Liver (tissue), 9 donors: Measurements from ENCODE around the gene LATS2. TPM values are rescaled to one million over a fixed set of nuclear protein-coding genes. Genes with fewer than 3 reads are reported as not detected.

Experiments
- DNase-seq: peaks from one replicate; pipeline ENCODE4 v3.0.0-alpha.2; 2017; ENCODE audit warnings: low spot score
- H3K27ac ChIP-seq, 2 donors: one replicate each; pipeline ENCODE4 v1.7.0; 2013; ENCODE audit warnings: inconsistent platforms in 2 of 2, low read length in 2 of 2, control low read depth in 1 of 2, low read depth in 1 of 2, mild to moderate bottlenecking in 1 of 2
- H3K27me3 ChIP-seq, 4 donors: one replicate each; pipeline versions ENCODE4 v1.6.1 to v1.7.0; 2013; ENCODE audit warnings: low read length in 3 of 4, inconsistent platforms in 1 of 4, mild to moderate bottlenecking in 1 of 4, moderate library complexity in 1 of 4; ENCODE audit not compliant: control insufficient read depth in 4 of 4, insufficient read depth in 4 of 4
- H3K36me3 ChIP-seq, 4 donors: one replicate each; pipeline versions ENCODE4 v1.6.1 to v1.7.0; 2013; ENCODE audit warnings: low read length in 3 of 4, mild to moderate bottlenecking in 3 of 4, low read depth in 1 of 4, moderate library complexity in 1 of 4; ENCODE audit not compliant: control insufficient read depth in 4 of 4, insufficient read depth in 3 of 4
- H3K4me1 ChIP-seq, 4 donors: one replicate each; pipeline versions ENCODE4 v1.6.1 to v1.7.0; 2013; ENCODE audit warnings: low read length in 3 of 4, mild to moderate bottlenecking in 3 of 4, moderate library complexity in 1 of 4; ENCODE audit not compliant: control insufficient read depth in 4 of 4, insufficient read depth in 4 of 4
- H3K4me3 ChIP-seq, 3 donors: one replicate each; pipeline versions ENCODE4 v1.6.1 to v1.7.0; 2013; ENCODE audit warnings: low read length in 3 of 3, control low read depth in 1 of 3, low read depth in 1 of 3, mild to moderate bottlenecking in 1 of 3
- H3K9ac ChIP-seq, 2 donors: one replicate each; pipeline ENCODE4 v1.7.0; 2013; ENCODE audit warnings: low read length in 2 of 2, mild to moderate bottlenecking in 2 of 2, moderate library complexity in 2 of 2, control low read depth in 1 of 2, low read depth in 1 of 2
- H3K9me3 ChIP-seq, 4 donors: one replicate each; pipeline versions ENCODE4 v1.6.1 to v1.7.0; 2013; ENCODE audit warnings: low read length in 3 of 4; ENCODE audit not compliant: control insufficient read depth in 4 of 4
- EGR1 ChIP-seq, 2 donors: IDR thresholded peaks; 2 replicates each; pipeline ENCODE4 v1.6.1; 2016 to 2018; ENCODE audit warnings: antibody characterized with exemption in 2 of 2, low read depth in 2 of 2
- FOXA1 ChIP-seq: IDR thresholded peaks from 2 replicates; pipeline ENCODE4 v1.6.1; 2016; ENCODE audit warnings: antibody characterized with exemption
- FOXA2 ChIP-seq: IDR thresholded peaks from 2 replicates; pipeline ENCODE4 v1.6.1; 2016; ENCODE audit warnings: antibody characterized with exemption
- GABPA ChIP-seq, 2 donors: IDR thresholded peaks in 1 of 2; conservative IDR thresholded peaks in 1 of 2; 2 replicates each; pipeline ENCODE4 v1.6.1; 2016; ENCODE audit warnings: antibody characterized with exemption in 2 of 2, mild to moderate bottlenecking in 1 of 2, moderate library complexity in 1 of 2
- HNF4A ChIP-seq, 2 donors: conservative IDR thresholded peaks; 2 replicates each; pipeline ENCODE4 v1.6.1; 2016; ENCODE audit warnings: antibody characterized with exemption in 2 of 2, mild to moderate bottlenecking in 2 of 2
- HNF4G ChIP-seq: IDR thresholded peaks from 2 replicates; pipeline ENCODE4 v1.6.1; 2016; ENCODE audit warnings: antibody characterized with exemption
- JUND ChIP-seq, 2 donors: IDR thresholded peaks; 2 replicates each; pipeline ENCODE4 v1.6.1; 2016; ENCODE audit warnings: antibody characterized with exemption in 2 of 2
- MAX ChIP-seq: IDR thresholded peaks from 2 replicates; pipeline ENCODE4 v1.6.1; 2016; ENCODE audit warnings: antibody characterized with exemption
- NR2F2 ChIP-seq: IDR thresholded peaks from 2 replicates; pipeline ENCODE4 v1.6.1; 2016; ENCODE audit warnings: antibody characterized with exemption
- RAD21 ChIP-seq, 2 donors: IDR thresholded peaks; 2 replicates each; pipeline ENCODE4 v1.6.1; 2016; ENCODE audit warnings: antibody characterized with exemption in 2 of 2, mild to moderate bottlenecking in 2 of 2
- REST ChIP-seq: IDR thresholded peaks from 2 replicates; pipeline ENCODE4 v1.6.1; 2016; ENCODE audit warnings: antibody characterized with exemption, mild to moderate bottlenecking
- RXRA ChIP-seq, 2 donors: IDR thresholded peaks; 2 replicates each; pipeline ENCODE4 v1.6.1; 2017 to 2018; ENCODE audit warnings: antibody characterized with exemption in 2 of 2, mild to moderate bottlenecking in 1 of 2
- SP1 ChIP-seq: IDR thresholded peaks from 2 replicates; pipeline ENCODE4 v1.6.1; 2018; ENCODE audit warnings: antibody characterized with exemption, mild to moderate bottlenecking
- TAF1 ChIP-seq: conservative IDR thresholded peaks from 2 replicates; pipeline ENCODE4 v1.6.1; 2016; ENCODE audit warnings: antibody characterized with exemption, mild to moderate bottlenecking
- YY1 ChIP-seq: IDR thresholded peaks from 2 replicates; pipeline ENCODE4 v1.6.1; 2016; ENCODE audit warnings: antibody characterized with exemption, mild to moderate bottlenecking
- ZBTB33 ChIP-seq: IDR thresholded peaks from 2 replicates; pipeline ENCODE4 v1.6.1; 2016; ENCODE audit warnings: antibody characterized with exemption
- WGBS: extraction: QIAGEN DNeasy Blood & Tissue Kit; methylation state at CpG from one replicate; pipeline ENCODE4 v1.1.7; 2013; 5-methylcytosine and 5-hydroxymethylcytosine counted together
- polyA plus RNA-seq, 2 donors: library from polyadenylated mRNA; stranded (reverse) in 1 of 2; unstranded in 1 of 2; fragments of 200-250 nt in 1 of 2; fragments of >200 nt in 1 of 2; fragmentation: Nextera tagmentation in 1 of 2; extraction: Ambion mirVana in 1 of 2; gene quantifications; one replicate each; pipeline versions ENCODE4 v1.2.1 to v1.2.3, GENCODE V29; 2013 to 2015
- total RNA-seq, 2 donors: library from RNA; depleted of rRNA; stranded (reverse); fragments of >200 nt; gene quantifications; one replicate each; pipeline ENCODE4 v1.2.3, GENCODE V29; 2014
- TF ChIP-seq, protein P1 (sequence below): IDR thresholded peaks from 2 replicates; pipeline ENCODE4 v1.6.1; 2016; ENCODE audit warnings: antibody characterized with exemption
- TF ChIP-seq, protein P2 (sequence below): fragments of 150-350 bp; IDR thresholded peaks from 2 replicates; pipeline ENCODE4 v1.5.1; 2017; ENCODE audit warnings: improper control_type of control experiment, low read depth, low read length; ENCODE audit not compliant: missing input control
- donor health status: healthy.
- donor health status: healthy.
- donor health status: healthy.
- donor health status: healthy.
- donor health status: healthy.

The LATS2 gene
- total and polyA plus RNA-seq, 4 donors = 1.6 to 7.0 (median 4.4) TPM

- Histone ChIP-seq H3K4me3 (no peak overlapping the region), H3K9ac (no peak overlapping the region), H3K27me3 (no peaks in the 10 kb centered on the region), H3K4me1 (peaks cover 8 to 17% (median 15%) of the 10 kb centered on the region in 4 donors), H3K27ac (no peak overlapping the region), H3K9me3 (no peaks in the 10 kb centered on the region), H3K36me3 (peaks cover 0 to 2% (median 0%) of the 10 kb centered on the region in 4 donors)
- 85% methylated on average over 6 of the region's 6 CpGs for WGBS
- TF ChIP-seq HNF4A (conservative IDR thresholded peaks at IDR 0.05) (no peak), REST (no peak), RAD21 (IDR thresholded peaks at IDR 0.05) (no peak), HNF4G (no peak), MAX (no peak), FOXA2 (no peak), SP1 (no peak), RXRA (IDR thresholded peaks at IDR 0.05) (no peak), JUND (IDR thresholded peaks at IDR 0.05) (no peak), FOXA1 (no peak), EGR1 (IDR thresholded peaks at IDR 0.05; ENCODE audit: low read depth in 2 of 2) (no peak), NR2F2 (no peak)
- TF ChIP-seq, protein P1, sequence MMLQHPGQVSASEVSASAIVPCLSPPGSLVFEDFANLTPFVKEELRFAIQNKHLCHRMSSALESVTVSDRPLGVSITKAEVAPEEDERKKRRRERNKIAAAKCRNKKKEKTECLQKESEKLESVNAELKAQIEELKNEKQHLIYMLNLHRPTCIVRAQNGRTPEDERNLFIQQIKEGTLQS = no peak
- no peak for DNase-seq
Measured at GRCh38 chr13:21025539-21025938, 35.8 kb downstream of the LATS2 start.

DNA sequence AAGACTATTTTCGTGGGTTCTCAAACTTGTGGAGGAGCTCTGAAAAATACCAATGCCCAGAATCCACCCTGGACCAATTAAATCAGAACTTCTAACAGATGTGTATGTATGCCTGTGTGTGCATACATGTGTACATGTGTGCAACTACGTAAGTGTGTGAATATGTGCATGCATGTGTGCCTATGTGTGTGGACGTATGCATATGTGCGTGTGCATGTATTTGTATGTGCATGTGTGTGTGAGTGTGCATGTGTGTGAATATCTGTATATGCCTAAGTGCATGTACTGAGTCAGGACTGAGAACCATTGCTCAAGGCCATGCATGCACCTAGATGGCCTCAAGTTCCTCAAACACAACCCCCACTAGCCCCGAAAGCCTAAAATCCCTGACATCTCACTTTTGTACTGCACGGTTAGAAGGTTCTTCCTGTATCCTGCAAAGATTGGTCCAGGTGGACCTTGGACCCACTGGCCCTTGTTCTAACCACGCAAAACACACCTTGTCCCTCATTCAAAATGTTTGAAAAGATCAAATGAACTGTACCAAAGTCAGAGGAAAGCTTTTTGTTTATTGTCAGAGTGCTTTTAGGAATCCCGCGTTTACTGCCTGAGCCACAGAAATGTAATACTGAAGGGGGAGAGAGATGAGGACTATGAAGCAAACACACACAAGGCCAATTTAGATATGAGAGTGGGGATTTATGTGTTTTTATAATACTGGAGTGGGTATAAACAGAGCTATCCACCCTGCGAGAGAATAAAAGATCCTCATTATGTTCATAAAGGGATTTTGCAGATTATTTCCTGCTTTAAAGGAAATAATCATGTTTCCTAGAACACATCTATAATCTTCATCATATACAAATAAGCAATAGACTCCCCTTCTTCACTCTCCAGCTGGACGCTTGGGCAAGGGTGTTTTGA lies 39.1 kb downstream of the LATS2 start:
- peak overlapping the region; percentile 10 to 42 for H3K27ac ChIP-seq
- H3K9me3 ChIP-seq = no peaks in the 10 kb centered on the region
- 54% methylated on average over 11 of the region's 11 CpGs for WGBS
- no peak for DNase-seq
- H3K4me1 ChIP-seq = peaks cover 6 to 20% (median 15%) of the 10 kb centered on the region in 4 donors
- H3K27me3 ChIP-seq = no peaks in the 10 kb centered on the region
- H3K9ac ChIP-seq = peak overlapping the region in 1 of 2 donors; percentile 47
- no peaks in the 10 kb centered on the region for H3K36me3 ChIP-seq
- H3K4me3 ChIP-seq = no peak overlapping the region
- no peak for TF ChIP-seq FOXA1
- TF ChIP-seq TAF1 = no peak
- TF ChIP-seq REST = no peak
- TF ChIP-seq MAX = peak; percentile 18
- peak in 1 of 2 donors; percentile 31 for TF ChIP-seq JUND (IDR thresholded peaks at IDR 0.05)
- no peak for TF ChIP-seq NR2F2
- peak; percentile 55 to 59 for TF ChIP-seq RXRA (IDR thresholded peaks at IDR 0.05)
- TF ChIP-seq YY1 = peak; percentile 48
- TF ChIP-seq, protein P1 = no peak
- no peak for TF ChIP-seq EGR1 (IDR thresholded peaks at IDR 0.05; ENCODE audit: low read depth in 2 of 2)
- TF ChIP-seq HNF4G = peak; percentile 78
- TF ChIP-seq, protein P2, sequence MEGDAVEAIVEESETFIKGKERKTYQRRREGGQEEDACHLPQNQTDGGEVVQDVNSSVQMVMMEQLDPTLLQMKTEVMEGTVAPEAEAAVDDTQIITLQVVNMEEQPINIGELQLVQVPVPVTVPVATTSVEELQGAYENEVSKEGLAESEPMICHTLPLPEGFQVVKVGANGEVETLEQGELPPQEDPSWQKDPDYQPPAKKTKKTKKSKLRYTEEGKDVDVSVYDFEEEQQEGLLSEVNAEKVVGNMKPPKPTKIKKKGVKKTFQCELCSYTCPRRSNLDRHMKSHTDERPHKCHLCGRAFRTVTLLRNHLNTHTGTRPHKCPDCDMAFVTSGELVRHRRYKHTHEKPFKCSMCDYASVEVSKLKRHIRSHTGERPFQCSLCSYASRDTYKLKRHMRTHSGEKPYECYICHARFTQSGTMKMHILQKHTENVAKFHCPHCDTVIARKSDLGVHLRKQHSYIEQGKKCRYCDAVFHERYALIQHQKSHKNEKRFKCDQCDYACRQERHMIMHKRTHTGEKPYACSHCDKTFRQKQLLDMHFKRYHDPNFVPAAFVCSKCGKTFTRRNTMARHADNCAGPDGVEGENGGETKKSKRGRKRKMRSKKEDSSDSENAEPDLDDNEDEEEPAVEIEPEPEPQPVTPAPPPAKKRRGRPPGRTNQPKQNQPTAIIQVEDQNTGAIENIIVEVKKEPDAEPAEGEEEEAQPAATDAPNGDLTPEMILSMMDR = no peak
- TF ChIP-seq GABPA (IDR thresholded peaks at IDR 0.05 in 1 of 2, conservative IDR thresholded peaks at IDR 0.05 in 1 of 2) = no peak
- TF ChIP-seq ZBTB33 = no peak
